ENCODE measurements around the gene TGM3.

The TGM3 gene

DNA sequence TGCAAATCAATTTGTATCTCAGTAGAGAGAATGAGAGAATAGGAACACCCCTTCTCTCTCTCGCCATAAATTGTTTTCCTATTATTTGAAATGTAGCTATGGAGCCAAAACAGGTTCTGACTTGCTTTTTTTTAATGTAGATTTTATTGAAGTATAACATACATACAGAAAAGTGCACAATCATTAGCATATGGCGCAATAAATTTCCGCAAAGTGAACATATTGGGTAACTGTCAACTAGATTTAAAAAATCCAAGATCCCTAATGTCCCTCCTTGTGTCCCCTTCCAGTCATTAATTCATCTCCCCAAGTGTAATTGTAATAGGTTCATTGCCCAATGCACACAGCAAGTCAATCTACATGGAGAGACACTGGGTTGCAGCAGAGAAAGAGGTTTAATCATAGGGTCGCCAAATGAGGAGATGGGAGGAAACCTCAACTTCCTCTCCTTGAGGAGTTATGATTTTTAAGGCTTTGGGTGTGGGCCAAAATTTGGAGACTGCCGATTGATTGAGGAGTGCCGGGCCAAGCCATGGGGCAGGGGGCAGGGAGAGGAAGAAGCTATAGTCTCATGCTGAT lies 43.3 kb upstream of the TGM3 start:
- Histone ChIP-seq H4K20me1 (ENCODE audit: insufficient read depth, low read length) (no peaks in the 10 kb centered on the region), H3K9me2 (ENCODE audit: low read depth, low read length) (no peaks in the 10 kb centered on the region), H3K36me3 (ENCODE audit: insufficient read depth, low read length) (no peaks in the 10 kb centered on the region), H3K9me3 (ENCODE audit: low read length) (no peaks in the 10 kb centered on the region), H3K4me3 (ENCODE audit: low read depth, low read length, poor library complexity, severe bottlenecking) (no peak overlapping the region), H3K4me1 (ENCODE audit: insufficient read depth, low read length, severe bottlenecking) (no peaks in the 10 kb centered on the region), H2AFZ (ENCODE audit: low read length) (no peak overlapping the region), H3K27ac (ENCODE audit: low read depth, low read length, poor library complexity, severe bottlenecking) (no peak overlapping the region), H3F3A (ENCODE audit: insufficient read depth, low read length) (no peaks in the 10 kb centered on the region), H3K27me3 (ENCODE audit: insufficient read depth, low read length) (no peaks in the 10 kb centered on the region), H3K4me2 (ENCODE audit: low read length) (no peak overlapping the region), H3K9ac (ENCODE audit: low read length) (no peak overlapping the region), H3K79me2 (ENCODE audit: insufficient read depth, low read length) (no peaks in the 10 kb centered on the region)
- TF ChIP-seq EZH2 (IDR thresholded peaks at IDR 0.05; ENCODE audit: borderline replicate concordance, low read length), result no peak
- TF ChIP-seq, protein P1, sequence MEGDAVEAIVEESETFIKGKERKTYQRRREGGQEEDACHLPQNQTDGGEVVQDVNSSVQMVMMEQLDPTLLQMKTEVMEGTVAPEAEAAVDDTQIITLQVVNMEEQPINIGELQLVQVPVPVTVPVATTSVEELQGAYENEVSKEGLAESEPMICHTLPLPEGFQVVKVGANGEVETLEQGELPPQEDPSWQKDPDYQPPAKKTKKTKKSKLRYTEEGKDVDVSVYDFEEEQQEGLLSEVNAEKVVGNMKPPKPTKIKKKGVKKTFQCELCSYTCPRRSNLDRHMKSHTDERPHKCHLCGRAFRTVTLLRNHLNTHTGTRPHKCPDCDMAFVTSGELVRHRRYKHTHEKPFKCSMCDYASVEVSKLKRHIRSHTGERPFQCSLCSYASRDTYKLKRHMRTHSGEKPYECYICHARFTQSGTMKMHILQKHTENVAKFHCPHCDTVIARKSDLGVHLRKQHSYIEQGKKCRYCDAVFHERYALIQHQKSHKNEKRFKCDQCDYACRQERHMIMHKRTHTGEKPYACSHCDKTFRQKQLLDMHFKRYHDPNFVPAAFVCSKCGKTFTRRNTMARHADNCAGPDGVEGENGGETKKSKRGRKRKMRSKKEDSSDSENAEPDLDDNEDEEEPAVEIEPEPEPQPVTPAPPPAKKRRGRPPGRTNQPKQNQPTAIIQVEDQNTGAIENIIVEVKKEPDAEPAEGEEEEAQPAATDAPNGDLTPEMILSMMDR (IDR thresholded peaks at IDR 0.05; ENCODE audit: low read length), result no peak

DNA sequence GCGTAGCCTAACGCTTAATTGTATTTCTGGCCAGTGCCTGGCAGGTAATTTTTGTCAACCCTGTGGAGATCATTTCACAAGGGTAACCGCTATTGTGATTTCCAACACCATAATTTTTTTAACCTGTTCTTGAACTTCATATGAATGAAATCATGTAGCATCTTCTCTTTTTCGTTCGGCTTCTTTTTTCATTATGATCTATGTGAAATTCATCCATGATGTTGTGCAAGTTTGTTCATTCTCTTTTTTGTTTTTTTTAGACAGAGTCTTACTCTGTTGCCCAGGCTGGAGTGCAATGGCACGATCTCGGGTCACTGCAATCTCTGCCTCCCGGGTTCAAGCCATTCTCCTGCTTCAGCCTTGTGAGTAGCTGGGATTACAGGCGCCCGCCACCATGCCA lies 42.5 kb upstream of the TGM3 start:
- Histone ChIP-seq H3F3A (ENCODE audit: insufficient read depth, low read length) (no peaks in the 10 kb centered on the region), H3K4me3 (ENCODE audit: low read depth, low read length, poor library complexity, severe bottlenecking) (no peak overlapping the region), H3K79me2 (ENCODE audit: insufficient read depth, low read length) (no peaks in the 10 kb centered on the region), H3K27ac (ENCODE audit: low read depth, low read length, poor library complexity, severe bottlenecking) (no peak overlapping the region), H3K27me3 (ENCODE audit: insufficient read depth, low read length) (no peaks in the 10 kb centered on the region), H3K4me2 (ENCODE audit: low read length) (no peak overlapping the region), H4K20me1 (ENCODE audit: insufficient read depth, low read length) (no peaks in the 10 kb centered on the region), H2AFZ (ENCODE audit: low read length) (no peak overlapping the region), H3K9me2 (ENCODE audit: low read depth, low read length) (no peaks in the 10 kb centered on the region), H3K4me1 (ENCODE audit: insufficient read depth, low read length, severe bottlenecking) (no peaks in the 10 kb centered on the region), H3K9me3 (ENCODE audit: low read length) (no peaks in the 10 kb centered on the region), H3K9ac (ENCODE audit: low read length) (no peak overlapping the region), H3K36me3 (ENCODE audit: insufficient read depth, low read length) (no peaks in the 10 kb centered on the region)
- TF ChIP-seq EZH2 (IDR thresholded peaks at IDR 0.05; ENCODE audit: borderline replicate concordance, low read length), result no peak
- TF ChIP-seq, protein P1 (IDR thresholded peaks at IDR 0.05; ENCODE audit: low read length), result no peak

DNA sequence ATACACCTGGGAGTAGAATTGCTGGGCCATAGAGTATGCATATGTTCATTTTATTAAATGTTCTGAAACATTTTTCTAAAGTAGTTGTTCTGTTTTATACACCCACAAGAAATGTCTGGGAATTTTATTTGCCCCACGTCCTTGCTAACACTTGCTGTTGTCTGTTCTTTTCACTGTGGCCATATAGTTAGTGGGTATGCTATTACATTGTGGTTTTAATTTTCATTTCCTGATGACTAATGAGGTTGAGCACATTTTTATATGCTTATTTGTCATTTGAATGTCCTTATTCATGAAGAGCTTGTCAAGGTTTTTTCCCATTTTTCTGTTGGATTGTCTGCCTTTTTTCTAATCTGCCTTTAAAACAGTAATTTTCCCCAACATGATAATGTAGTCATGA lies 41.5 kb upstream of the TGM3 start:
- Histone ChIP-seq H3K4me3 (ENCODE audit: low read depth, low read length, poor library complexity, severe bottlenecking) (no peak overlapping the region), H3K36me3 (ENCODE audit: insufficient read depth, low read length) (no peaks in the 10 kb centered on the region), H3K9me2 (ENCODE audit: low read depth, low read length) (no peaks in the 10 kb centered on the region), H3K79me2 (ENCODE audit: insufficient read depth, low read length) (no peaks in the 10 kb centered on the region), H3K9me3 (ENCODE audit: low read length) (no peaks in the 10 kb centered on the region), H3K27ac (ENCODE audit: low read depth, low read length, poor library complexity, severe bottlenecking) (no peak overlapping the region), H3K4me2 (ENCODE audit: low read length) (no peak overlapping the region), H3K4me1 (ENCODE audit: insufficient read depth, low read length, severe bottlenecking) (no peaks in the 10 kb centered on the region), H3K9ac (ENCODE audit: low read length) (no peak overlapping the region), H3K27me3 (ENCODE audit: insufficient read depth, low read length) (no peaks in the 10 kb centered on the region), H4K20me1 (ENCODE audit: insufficient read depth, low read length) (no peaks in the 10 kb centered on the region), H2AFZ (ENCODE audit: low read length) (no peak overlapping the region), H3F3A (ENCODE audit: insufficient read depth, low read length) (no peaks in the 10 kb centered on the region)
- no peak for TF ChIP-seq EZH2 (IDR thresholded peaks at IDR 0.05; ENCODE audit: borderline replicate concordance, low read length)
- TF ChIP-seq, protein P1 (IDR thresholded peaks at IDR 0.05; ENCODE audit: low read length), result no peak
